GM21723 (cell line): ENCODE data around the gene HSPA12B.
"Not testable (repeated sequence)": the region's sequence is repeated elsewhere in the genome, so short reads cannot be mapped to it uniquely, and the experiment has no call there.

ENCODE experiments used
- ATAC-seq: cut with Tn5 transposase; IDR thresholded peaks from one replicate; pipeline ENCODE4 v1.9.1; 2021; ENCODE audit warnings: mild to moderate bottlenecking, moderate library complexity; ENCODE audit not compliant: unreplicated experiment

HSPA12B gene

DNA sequence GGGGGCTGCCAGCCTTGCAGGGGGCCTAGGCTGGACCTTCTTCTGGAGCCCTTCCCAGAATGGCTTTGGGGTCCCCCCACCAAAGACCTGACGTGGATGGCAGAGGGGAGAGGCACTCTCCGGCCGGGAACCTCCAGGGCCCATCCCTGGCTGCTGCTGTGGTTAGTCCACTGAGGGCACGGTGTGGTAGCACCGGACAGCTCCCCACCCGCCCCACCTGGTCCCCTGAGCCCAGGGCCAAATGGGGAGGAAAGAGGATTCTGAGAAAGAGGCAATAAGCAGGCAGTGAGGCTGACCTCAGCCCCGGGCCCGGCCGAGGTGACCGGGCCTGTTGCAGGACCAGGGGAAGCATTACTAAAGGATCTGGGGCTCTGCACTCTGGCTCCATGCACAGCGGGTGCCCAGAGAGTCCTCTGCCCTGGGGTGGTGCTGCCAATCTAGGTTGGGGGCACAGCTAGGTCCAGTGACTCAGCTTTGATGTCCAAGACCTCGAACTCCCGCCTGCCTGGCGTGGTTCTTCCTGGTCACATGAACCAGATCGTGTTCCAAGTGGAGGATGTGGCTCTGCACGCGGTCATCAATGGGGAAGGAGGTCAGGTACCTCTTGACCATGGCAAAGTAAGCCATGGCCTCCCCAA is 51.9 kb downstream of the HSPA12B start:
- no peak for ATAC-seq

GRCh38 chr20:3784863-3785239 is 52.4 kb downstream of the HSPA12B start:
- ATAC-seq: no peak

GRCh38 chr20:3785240-3786125 is 53.0 kb downstream of the HSPA12B start:
- ATAC-seq: no peak

DNA sequence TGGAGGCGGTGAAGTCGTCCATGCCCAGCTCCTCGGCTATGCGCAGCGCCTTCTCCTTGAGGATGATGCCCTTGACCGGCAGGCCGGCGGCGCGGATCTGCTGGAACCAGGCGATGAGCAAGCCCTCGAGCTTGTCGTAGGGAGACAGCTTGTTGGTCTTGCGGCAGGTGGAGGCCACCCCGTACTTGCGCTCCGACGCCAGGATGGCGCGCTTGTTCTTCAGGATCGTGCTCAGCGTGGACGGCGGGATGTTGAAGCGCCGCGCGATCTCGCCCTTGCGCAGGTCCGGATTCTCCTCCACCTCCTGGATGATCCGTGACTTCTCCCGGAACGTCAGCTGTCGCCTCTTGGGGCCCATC is 53.6 kb downstream of the HSPA12B start:
- ATAC-seq: peak; percentile 7

DNA sequence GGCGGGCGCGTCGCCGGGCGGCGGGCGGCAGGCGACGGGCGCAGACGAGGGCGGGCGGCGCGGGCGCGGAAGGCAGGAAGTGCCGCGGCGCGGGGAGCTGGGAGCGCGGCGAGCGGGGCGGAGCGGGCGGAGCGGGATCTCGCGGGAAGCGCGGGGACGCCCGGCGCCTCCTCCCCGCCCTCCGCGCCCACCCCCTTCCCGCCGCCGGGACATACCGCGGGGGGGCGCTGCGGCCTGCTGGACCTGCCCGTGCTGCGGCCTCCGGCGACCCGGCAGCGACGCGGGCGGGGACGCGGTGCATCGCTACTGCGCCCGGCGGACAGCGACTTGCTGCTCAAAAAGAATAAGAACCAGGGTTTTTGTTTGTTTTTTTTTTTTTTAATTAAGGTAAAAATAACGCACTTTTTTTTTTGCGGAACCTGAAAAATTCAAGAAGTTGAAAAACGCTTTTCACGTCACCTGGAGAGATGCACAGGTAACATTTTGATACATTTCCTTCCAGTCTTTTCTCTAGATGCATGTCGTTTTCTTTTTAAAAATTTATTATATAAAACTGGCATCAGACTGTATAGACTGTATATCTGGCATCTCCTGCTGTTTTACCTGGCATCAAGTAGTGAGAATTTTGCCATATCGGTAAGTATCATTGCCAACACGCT is 54.3 kb downstream of the HSPA12B start, which contains the start of gene CENPB:
Gene CENPB, minus strand, starts transcription at position 76 of the 659 bp plus-strand sequence. CDS start 257 bp downstream, outside the sequence.
- peak; percentile 87 for ATAC-seq

DNA sequence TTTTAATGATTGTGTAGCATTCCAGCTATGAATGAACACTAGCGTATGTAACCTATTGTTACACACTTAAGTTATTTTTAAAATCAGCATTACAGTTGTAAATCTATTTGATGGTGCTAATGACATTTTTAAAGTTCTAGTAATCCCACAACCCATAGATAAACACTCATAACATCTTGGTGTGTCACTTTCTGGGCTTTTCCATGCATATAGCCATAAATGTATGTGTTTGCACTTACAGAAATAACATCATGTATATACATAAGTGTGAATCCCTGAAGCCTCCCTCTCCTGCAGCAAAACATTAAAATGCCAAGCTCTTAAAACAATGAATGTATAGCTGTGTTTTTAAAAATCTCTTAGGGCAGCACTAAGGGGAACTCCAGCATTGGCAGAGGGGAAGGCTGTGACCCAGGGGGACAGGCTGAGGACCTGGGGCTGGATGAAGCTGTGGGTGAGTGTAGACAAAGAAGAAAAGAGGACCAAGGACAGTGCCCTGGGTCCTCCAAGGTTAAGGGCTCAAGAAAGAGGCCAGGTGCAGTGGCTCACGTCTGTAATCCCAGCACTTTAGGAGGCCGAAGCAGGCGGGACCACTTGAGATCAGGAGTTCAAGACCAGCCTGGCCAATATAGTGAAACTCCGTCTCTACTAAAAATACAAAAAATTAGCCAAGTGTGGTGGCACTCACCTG is 55.0 kb downstream of the HSPA12B start:
- no peak for ATAC-seq

- no peak for ATAC-seq
Measured at GRCh38 chr20:3788685-3789155, 56.2 kb downstream of the HSPA12B start.

- ATAC-seq: not testable (repeated sequence)
Measured at GRCh38 chr20:3789201-3789600, 56.7 kb downstream of the HSPA12B start.

GRCh38 chr20:3794168-3794567 is 61.7 kb downstream of the HSPA12B start:
- not testable (repeated sequence) for ATAC-seq

GRCh38 chr20:3794701-3795420 is 62.4 kb downstream of the HSPA12B start:
- ATAC-seq: no peak

- peak; percentile 77 for ATAC-seq
Measured at GRCh38 chr20:3795511-3796468, 63.3 kb downstream of the HSPA12B start, which contains the start of gene CDC25B. TSS of gene CDC25B (plus strand) at chr20:3796310. CDS start at chr20:3796532, 222 bp downstream.

GRCh38 chr20:3796477-3797225 is 64.2 kb downstream of the HSPA12B start:
- no peak for ATAC-seq

GRCh38 chr20:3797226-3797545 is 64.7 kb downstream of the HSPA12B start:
- ATAC-seq: no peak

- no peak for ATAC-seq
Measured at GRCh38 chr20:3797592-3798372, 65.3 kb downstream of the HSPA12B start.

DNA sequence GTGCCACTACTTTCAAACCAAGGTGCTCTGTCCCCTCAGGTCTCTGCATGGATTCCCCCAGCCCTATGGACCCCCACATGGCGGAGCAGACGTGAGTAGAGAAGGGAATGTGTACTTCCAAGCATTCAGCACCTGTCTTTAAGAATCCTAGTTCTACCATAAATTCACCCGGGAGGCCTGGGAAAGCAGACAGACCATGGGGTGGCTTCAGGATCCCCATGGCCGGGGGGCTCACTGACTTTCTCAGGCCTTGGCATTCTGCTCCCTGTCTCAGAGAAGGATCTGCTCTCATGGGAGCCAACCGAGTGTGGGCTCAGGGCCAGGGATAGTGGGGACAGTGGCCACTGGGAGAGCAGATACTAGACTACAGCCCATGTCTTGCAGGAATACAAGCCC is 65.9 kb downstream of the HSPA12B start:
- ATAC-seq: no peak

GRCh38 chr20:3798908-3799248 is 66.4 kb downstream of the HSPA12B start:
- no peak for ATAC-seq

GRCh38 chr20:3800256-3800877 is 67.9 kb downstream of the HSPA12B start:
- no peak for ATAC-seq
